K562 (cell line): Measurements from ENCODE around the gene PDGFC. TPM values are rescaled to one million over a fixed set of nuclear protein-coding genes. Genes with fewer than 3 reads are reported as not detected.

Experiments
- ATAC-seq: fragments of 200-7000 bp; cut with Tn5 transposase; 3 replicates; pipeline ENCODE4 v1.9.1; 2020; ENCODE audit warnings: moderate library complexity
- BruUV-seq: library from RNA; stranded (reverse); fragments of 400-500 nt; replicated peaks from 2 replicates; lab custom pipeline; 2021; lab: Mats Ljungman, UMichigan
- CTCF ChIA-PET: fragments of 300-600 bp; formaldehyde crosslinking; extraction: SDS; loops from one replicate; lab custom pipeline; 2021; ENCODE audit warnings: low intra/inter-chr PET ratio; lab: Yijun Ruan, JAX
- POLR2A ChIA-PET: fragments of 300-600, 350-650 bp; sonication (Branson Sonifier 250); formaldehyde crosslinking; extraction: SDS; loops from one replicate; lab custom pipeline; 2021; ENCODE audit warnings: antibody characterized with exemption, inconsistent platforms; lab: Yijun Ruan, JAX
- DNase-seq, 4 experiments: peaks; one replicate each; pipeline versions ENCODE4 v3.0.0 to v3.0.0-alpha.2; 2011 to 2018; ENCODE audit warnings: low spot score in 3 of 4, mixed read lengths in 3 of 4; ENCODE audit errors: extremely low read depth in 1 of 4
- FAIRE-seq: peaks from 2 replicates; lab custom pipeline; 2011; peaks lifted over from hg19 to GRCh38; lab: Jason Lieb, UNC
- H2AFZ ChIP-seq: 2 replicates; pipeline ENCODE4 v1.6.0; 2011; ENCODE audit warnings: low read depth, low read length, control low read depth, inconsistent platforms
- H3K27ac ChIP-seq: fragments of 200-600 bp; 3 replicates; pipeline ENCODE4 v1.8.0; 2011; ENCODE audit warnings: low read depth, mild to moderate bottlenecking, control low read depth, inconsistent platforms, low read length, moderate library complexity, mixed read lengths; ENCODE audit errors: extremely low read depth
- H3K27me3 ChIP-seq, 2 experiments: fragments of 300-600 bp in 1 of 2; 2 replicates in 1 of 2; 3 replicates in 1 of 2; pipeline versions ENCODE4 v1.6.0 to v1.8.0; 2011; ENCODE audit warnings: inconsistent platforms in 2 of 2, low read length in 2 of 2, mild to moderate bottlenecking in 1 of 2, mixed read lengths in 1 of 2, moderate library complexity in 1 of 2; ENCODE audit not compliant: control insufficient read depth in 2 of 2, insufficient read depth in 2 of 2
- H3K36me3 ChIP-seq: fragments of 300-600 bp; 3 replicates; pipeline ENCODE4 v1.8.0; 2011; ENCODE audit warnings: mild to moderate bottlenecking, low read length, inconsistent platforms; ENCODE audit not compliant: control insufficient read depth, insufficient read depth
- H3K4me1 ChIP-seq, 2 experiments: fragments of 200-600 bp in 1 of 2; replicated peaks in 1 of 2; 2 replicates in 1 of 2; 3 replicates in 1 of 2; pipeline versions ENCODE4 v1.5.1 to v1.8.0; 2011; ENCODE audit warnings: inconsistent platforms in 2 of 2, low read length in 2 of 2, mild to moderate bottlenecking in 1 of 2, mixed read lengths in 1 of 2, moderate library complexity in 1 of 2; ENCODE audit not compliant: control insufficient read depth in 2 of 2, insufficient read depth in 2 of 2
- H3K4me2 ChIP-seq: 2 replicates; pipeline ENCODE4 v1.6.1; 2011; ENCODE audit warnings: low read length, control low read depth, inconsistent platforms, mixed read lengths; ENCODE audit not compliant: insufficient read depth
- H3K4me3 ChIP-seq: fragments of 200-600 bp; sonication (generic), shearing (Covaris generic); 2 replicates; pipeline ENCODE4 v1.5.1; 2016; ENCODE audit warnings: control low read depth, inconsistent platforms
- H3K79me2 ChIP-seq: fragments of 200-600 bp; 3 replicates; pipeline ENCODE4 v1.8.0; 2011; ENCODE audit warnings: low read length, inconsistent platforms; ENCODE audit not compliant: control insufficient read depth, insufficient read depth
- H3K9ac ChIP-seq, 2 experiments: 2 replicates each; pipeline versions ENCODE4 v1.6.0 to v1.6.1; 2011; ENCODE audit warnings: low read depth in 2 of 2, low read length in 2 of 2, control low read depth in 1 of 2, inconsistent platforms in 1 of 2, mild to moderate bottlenecking in 1 of 2, mixed read lengths in 1 of 2; ENCODE audit not compliant: insufficient read depth in 1 of 2
- H3K9me1 ChIP-seq: one replicate; pipeline ENCODE4 v1.6.0; 2011; ENCODE audit warnings: inconsistent platforms, mild to moderate bottlenecking, low read length, moderate library complexity; ENCODE audit not compliant: control insufficient read depth, insufficient read depth
- H3K9me3 ChIP-seq: replicated peaks from 2 replicates; pipeline ENCODE4 v1.5.1; 2011; ENCODE audit warnings: low read depth, low read length, inconsistent platforms; ENCODE audit not compliant: control insufficient read depth, insufficient read depth
- H4K20me1 ChIP-seq: replicated peaks from 2 replicates; pipeline ENCODE4 v1.6.1; 2011; ENCODE audit warnings: low read length, inconsistent platforms, mixed read lengths; ENCODE audit not compliant: control insufficient read depth, insufficient read depth
- ARID1B ChIP-seq: fragments of 450-650 bp; IDR thresholded peaks from 2 replicates; pipeline ENCODE4 v1.6.1; 2016; ENCODE audit warnings: antibody characterized with exemption, mild to moderate bottlenecking, inconsistent platforms
- BRF2 ChIP-seq: IDR thresholded peaks from 3 replicates; pipeline ENCODE4 v1.6.1; 2011; ENCODE audit warnings: borderline replicate concordance, mild to moderate bottlenecking; ENCODE audit not compliant: insufficient read length, insufficient read depth
- CXXC5 ChIP-seq: fragments of 250-450 bp; sonication (Bioruptor Pico); IDR thresholded peaks from 2 replicates; pipeline ENCODE4 v1.8.0; 2022; ENCODE audit warnings: inconsistent platforms, mild to moderate bottlenecking, moderate library complexity
- ERF ChIP-seq: fragments of 450-650 bp; formaldehyde crosslinking; IDR thresholded peaks from 2 replicates; pipeline ENCODE4 v1.4.0; 2020; ENCODE audit warnings: mild to moderate bottlenecking, mixed read lengths
- FOSL1 ChIP-seq: fragments of 200-800 bp; sonication (Bioruptor generic); conservative IDR thresholded peaks from 2 replicates; pipeline ENCODE4 v1.6.1; 2016; ENCODE audit warnings: missing genetic modification characterization, missing compliant biosample characterization
- KDM2B ChIP-seq: fragments of 250-450 bp; sonication (Bioruptor Pico); IDR thresholded peaks from 2 replicates; pipeline ENCODE4 v1.8.0; 2021; ENCODE audit warnings: mild to moderate bottlenecking, moderate library complexity
- MED1 ChIP-seq: sonication (generic); formaldehyde crosslinking; IDR thresholded peaks from 2 replicates; pipeline ENCODE4 v1.8.1; 2023; ENCODE audit warnings: missing genetic modification reagents, borderline replicate concordance
- NCOA1 ChIP-seq: fragments of 450-650 bp; IDR thresholded peaks from 2 replicates; pipeline ENCODE4 v1.6.1; 2016; ENCODE audit warnings: low read depth
- RBM25 ChIP-seq: fragments of 200-400 bp; formaldehyde crosslinking; IDR thresholded peaks from 2 replicates; pipeline ENCODE4 v1.6.1; 2018; ENCODE audit warnings: low read length, low read depth, moderate library complexity; ENCODE audit not compliant: severe bottlenecking
- RBM39 ChIP-seq: fragments of 200-400 bp; formaldehyde crosslinking; optimal IDR thresholded peaks from 2 replicates; pipeline ENCODE3; 2018; ENCODE audit warnings: low read depth, low read length
- TAF9B ChIP-seq: fragments of 450-650 bp; IDR thresholded peaks from 2 replicates; pipeline ENCODE4 v1.6.1; 2018; ENCODE audit warnings: mild to moderate bottlenecking; ENCODE audit not compliant: partially characterized antibody
- TFAP4 ChIP-seq: sonication (generic); formaldehyde crosslinking; IDR thresholded peaks from 2 replicates; pipeline ENCODE4 v1.8.0; 2022; ENCODE audit warnings: missing genetic modification reagents, mild to moderate bottlenecking, moderate library complexity, borderline replicate concordance
- THAP7 ChIP-seq: fragments of 250-450 bp; sonication (Bioruptor Pico); IDR thresholded peaks from 2 replicates; pipeline ENCODE4 v1.5.0; 2021
- ZBTB43 ChIP-seq: sonication (generic); formaldehyde crosslinking; IDR thresholded peaks from 2 replicates; pipeline ENCODE4 v1.8.0; 2023; ENCODE audit warnings: mild to moderate bottlenecking, missing genetic modification reagents
- ZBTB8A ChIP-seq: fragments of 450-650 bp; IDR thresholded peaks from 2 replicates; pipeline ENCODE4 v1.6.1; 2018; ENCODE audit warnings: mild to moderate bottlenecking, moderate library complexity; ENCODE audit not compliant: partially characterized antibody
- ZNF217 ChIP-seq: sonication (generic); formaldehyde crosslinking; IDR thresholded peaks from 2 replicates; pipeline ENCODE4 v1.8.0; 2022; ENCODE audit warnings: mild to moderate bottlenecking, missing genetic modification reagents
- ZZZ3 ChIP-seq: fragments of 450-650 bp; IDR thresholded peaks from 2 replicates; pipeline ENCODE4 v1.6.1; 2016; ENCODE audit warnings: antibody characterized with exemption, mild to moderate bottlenecking, moderate library complexity
- WGBS: fragments of 100-300 bp; shearing (Covaris generic); methylation state at CpG from one replicate; pipeline ENCODE4 v1.1.6; 2016; ENCODE audit warnings: low coverage, mixed read lengths; ENCODE audit not compliant: insufficient coverage; ENCODE audit errors: missing lambda C conversion rate; 5-methylcytosine and 5-hydroxymethylcytosine counted together
- in situ Hi-C: fragments of 300-500 bp; cut with MboI; formaldehyde crosslinking; loops from 4 replicates; pipeline ENCODE4 v1.15.0; 2018; ENCODE audit warnings: inconsistent platforms, mixed read lengths
- intact Hi-C: fragments of 100-400 bp; cut with micrococcal nuclease; formaldehyde crosslinking; loops from 2 replicates; pipeline ENCODE4 v1.14.2; 2022
- polyA plus RNA-seq, 8 experiments: library from polyadenylated mRNA; depleted of rRNA in 4 of 8; stranded (reverse) in 5 of 8; unstranded in 3 of 8; fragments of >200 nt; fragmentation: Nextera tagmentation in 2 of 8; fragmentation: Illumina TruSeq in 1 of 8; extraction: Ambion mirVana in 2 of 8; extraction: Trizol in 1 of 8; gene quantifications; 2 replicates each; pipeline versions ENCODE4 v1.2.1 to v1.2.3, GENCODE V29; 2011 to 2014; ENCODE audit warnings: inconsistent platforms in 1 of 8, missing spikeins in 1 of 8
- total RNA-seq, 7 experiments: library from RNA; depleted of rRNA in 6 of 7; stranded (reverse); fragments of >200 nt in 6 of 7; fragmentation: Illumina TruSeq in 2 of 7; extraction: Trizol in 2 of 7; gene quantifications; 2 replicates each; pipeline versions ENCODE4 v1.2.1 to v1.2.3, GENCODE V29; 2011 to 2021; ENCODE audit warnings: low replicate concordance in 1 of 7

PDGFC gene
- total and polyA plus RNA-seq, 9 of the 15 experiments (the other 6 are each of a cell fraction or from before 2014, with no cell fraction given) = not detected

- TF ChIP-seq ERF (CRISPR knock-in tag) (no peak), ZBTB43 (CRISPR knock-in tag) (no peak), CXXC5 (CRISPR knock-in tag) (no peak), RBM25 (no peak), THAP7 (CRISPR knock-in tag) (no peak), BRF2 (no peak), TFAP4 (CRISPR knock-in tag) (no peak), ZBTB8A (no peak), RBM39 (no peak), ZNF217 (CRISPR knock-in tag) (no peak), MED1 (CRISPR knock-in tag) (no peak), NCOA1 (no peak), KDM2B (CRISPR knock-in tag) (no peak), ARID1B (no peak), TAF9B (no peak), ZZZ3 (no peak), FOSL1 (tag) (no peak)
- H3K4me2 ChIP-seq = no peak overlapping the region
Observed at GRCh38 chr4:156949373-156949814, 22.2 kb downstream of the PDGFC start.

More at GRCh38 chr4:156949373-156949814, 22.2 kb downstream of the PDGFC start:
- Histone ChIP-seq H3K36me3 (no peaks in the 10 kb centered on the region), H3K9me1 (no peaks in the 10 kb centered on the region), H2AFZ (no peak overlapping the region), H4K20me1 (no peaks in the 10 kb centered on the region), H3K79me2 (no peaks in the 10 kb centered on the region), H3K4me1 (no peaks in the 10 kb centered on the region), H3K27me3 (no peaks in the 10 kb centered on the region), H3K9me3 (no peaks in the 10 kb centered on the region), H3K27ac (no peak overlapping the region), H3K4me3 (no peak overlapping the region), H3K9ac (no peak overlapping the region)
- ATAC-seq = no peak
- BruUV-seq = no TSS peak
- intact Hi-C loops = no loop called here
- in situ Hi-C loops = no loop called here
- ChIA-PET POLR2A (no interaction called here), CTCF (no interaction called here)
- WGBS = 0% methylated on average over 1 of the region's 2 CpGs
- no peak for FAIRE-seq
- no peak for DNase-seq
